Measurements from ENCODE around the gene C9orf153. TPM values are rescaled to one million over a fixed set of nuclear protein-coding genes. Genes with fewer than 3 reads are reported as not detected.

C9orf153 gene
- total RNA-seq, 3 donors from 2014 or later = 0.35 TPM; not detected in 2

GRCh38 chr9:86263876-86264275 is 4.4 kb upstream of the C9orf153 start:
- H3K36me3 ChIP-seq (ENCODE audit: low read depth) = no peaks in the 10 kb centered on the region
- ATAC-seq = no peak
- DNase-seq = no peak
- TF ChIP-seq CTCF (IDR thresholded peaks at IDR 0.05) = no peak
- intact Hi-C loops (cut with DNase I, micrococcal nuclease) = no loop called here
- H3K4me3 ChIP-seq = no peak overlapping the region
- H3K9me3 ChIP-seq = no peaks in the 10 kb centered on the region
- H3K4me1 ChIP-seq (ENCODE audit: low read depth) = no peaks in the 10 kb centered on the region

- no peak for TF ChIP-seq CTCF (IDR thresholded peaks at IDR 0.05)
- no peaks in the 10 kb centered on the region for H3K36me3 ChIP-seq (ENCODE audit: low read depth)
- intact Hi-C loops (cut with DNase I, micrococcal nuclease) = no loop called here
- DNase-seq (no peak), ATAC-seq (no peak)
- H3K9me3 ChIP-seq = no peaks in the 10 kb centered on the region
- H3K4me1 ChIP-seq (ENCODE audit: low read depth) = no peaks in the 10 kb centered on the region
- H3K4me3 ChIP-seq = no peak overlapping the region
These were observed 3.0 kb upstream of the C9orf153 start for GRCh38 chr9:86262492-86262891.

GRCh38 chr9:86257391-86257790 is 2.1 kb downstream of the C9orf153 start:
- DNase-seq (no peak), ATAC-seq (no peak)
- Histone ChIP-seq H3K36me3 (ENCODE audit: low read depth) (no peaks in the 10 kb centered on the region), H3K4me3 (no peak overlapping the region), H3K4me1 (ENCODE audit: low read depth) (no peaks in the 10 kb centered on the region), H3K9me3 (peaks cover 4% of the 10 kb centered on the region)
- TF ChIP-seq CTCF (IDR thresholded peaks at IDR 0.05) = no peak
- intact Hi-C loops (cut with DNase I, micrococcal nuclease) = no loop called here

- no peak overlapping the region for H3K4me3 ChIP-seq
- H3K36me3 ChIP-seq (ENCODE audit: low read depth) = no peaks in the 10 kb centered on the region
- no peak for ATAC-seq
- H3K4me1 ChIP-seq (ENCODE audit: low read depth) = no peaks in the 10 kb centered on the region
- H3K9me3 ChIP-seq = peaks cover 4% of the 10 kb centered on the region
- intact Hi-C loops (cut with DNase I, micrococcal nuclease) = no loop called here
- no peak for DNase-seq
- no peak for TF ChIP-seq CTCF (IDR thresholded peaks at IDR 0.05)
These were observed 2.8 kb downstream of the C9orf153 start for GRCh38 chr9:86256653-86257052.

- DNase-seq (no peak), ATAC-seq (no peak)
- peaks cover 4% of the 10 kb centered on the region for H3K9me3 ChIP-seq
- no peak overlapping the region for H3K4me3 ChIP-seq
- H3K36me3 ChIP-seq (ENCODE audit: low read depth) = no peaks in the 10 kb centered on the region
- TF ChIP-seq CTCF (IDR thresholded peaks at IDR 0.05) = no peak
- H3K4me1 ChIP-seq (ENCODE audit: low read depth) = no peaks in the 10 kb centered on the region
- intact Hi-C loops (cut with DNase I, micrococcal nuclease) = no loop called here
These were observed 5.9 kb downstream of the C9orf153 start for GRCh38 chr9:86253577-86253976.

- H3K9me3 ChIP-seq = peaks cover 4% of the 10 kb centered on the region
- H3K4me1 ChIP-seq (ENCODE audit: low read depth) = no peaks in the 10 kb centered on the region
- no peaks in the 10 kb centered on the region for H3K36me3 ChIP-seq (ENCODE audit: low read depth)
- DNase-seq (no peak), ATAC-seq (no peak)
- intact Hi-C loops (cut with DNase I, micrococcal nuclease) = no loop called here
- no peak overlapping the region for H3K4me3 ChIP-seq
- TF ChIP-seq CTCF (IDR thresholded peaks at IDR 0.05) = no peak
These were observed 6.6 kb downstream of the C9orf153 start for GRCh38 chr9:86252870-86253269.
